ENCODE results near the gene ITPR1.

ITPR1 gene

GRCh38 chr3:4467522-4467867 lies 25.7 kb upstream of the ITPR1 start:
- peak overlapping the region; percentile 80 for H3K4me3 ChIP-seq
- in situ Hi-C loops (cut with MboI; ENCODE audit: low sequenced_read_pairs) = no loop called here
- peaks cover 3% of the 10 kb centered on the region; the same call in 1 of the 2 replicates for H3K4me1 ChIP-seq
- no peak for DNase-seq (ENCODE audit: low spot score in 2 of 2)
- no peaks in the 10 kb centered on the region for H3K27me3 ChIP-seq (ENCODE audit: low read depth)
- no peaks in the 10 kb centered on the region for H3K36me3 ChIP-seq (replicated peaks)
- H3K9me3 ChIP-seq = no peaks in the 10 kb centered on the region

GRCh38 chr3:4471907-4472306 lies 21.2 kb upstream of the ITPR1 start:
- in situ Hi-C loops (cut with MboI; ENCODE audit: low sequenced_read_pairs) = no loop called here
- H3K4me1 ChIP-seq = no peaks in the 10 kb centered on the region; the same call in 1 of the 2 replicates
- DNase-seq (ENCODE audit: low spot score in 2 of 2) = no peak
- H3K4me3 ChIP-seq = no peak overlapping the region
- H3K36me3 ChIP-seq (replicated peaks) = no peaks in the 10 kb centered on the region
- no peaks in the 10 kb centered on the region for H3K9me3 ChIP-seq
- H3K27me3 ChIP-seq (ENCODE audit: low read depth) = peaks cover 4% of the 10 kb centered on the region

- H3K27me3 ChIP-seq (ENCODE audit: low read depth) = peaks cover 4% of the 10 kb centered on the region
- in situ Hi-C loops (cut with MboI; ENCODE audit: low sequenced_read_pairs) = no loop called here
- H3K4me3 ChIP-seq = no peak overlapping the region
- no peak for DNase-seq (ENCODE audit: low spot score in 2 of 2)
- no peaks in the 10 kb centered on the region; the same call in 1 of the 2 replicates for H3K4me1 ChIP-seq
- H3K9me3 ChIP-seq = no peaks in the 10 kb centered on the region
- no peaks in the 10 kb centered on the region for H3K36me3 ChIP-seq (replicated peaks)
Observed at GRCh38 chr3:4472312-4472711, 20.8 kb upstream of the ITPR1 start.

- Histone ChIP-seq H3K27me3 (ENCODE audit: low read depth) (peaks cover 4% of the 10 kb centered on the region), H3K9me3 (no peaks in the 10 kb centered on the region), H3K4me1 (no peaks in the 10 kb centered on the region), H3K36me3 (replicated peaks) (no peaks in the 10 kb centered on the region), H3K4me3 (no peak overlapping the region)
- in situ Hi-C loops (cut with MboI; ENCODE audit: low sequenced_read_pairs) = no loop called here
- DNase-seq (ENCODE audit: low spot score in 2 of 2) = no peak
Observed at GRCh38 chr3:4472766-4473165, 20.4 kb upstream of the ITPR1 start.

GRCh38 chr3:4474683-4475490 lies 18.3 kb upstream of the ITPR1 start:
- H3K27me3 ChIP-seq (ENCODE audit: low read depth) = peaks cover 4% of the 10 kb centered on the region
- H3K36me3 ChIP-seq (replicated peaks) = no peaks in the 10 kb centered on the region
- no peak overlapping the region for H3K4me3 ChIP-seq
- in situ Hi-C loops (cut with MboI; ENCODE audit: low sequenced_read_pairs) = no loop called here
- H3K4me1 ChIP-seq = no peaks in the 10 kb centered on the region
- DNase-seq (ENCODE audit: low spot score in 2 of 2) = no peak
- no peaks in the 10 kb centered on the region for H3K9me3 ChIP-seq

- H3K9me3 ChIP-seq = no peaks in the 10 kb centered on the region
- no peak for DNase-seq (ENCODE audit: low spot score in 2 of 2)
- H3K27me3 ChIP-seq (ENCODE audit: low read depth) = peaks cover 4% of the 10 kb centered on the region
- in situ Hi-C loops (cut with MboI; ENCODE audit: low sequenced_read_pairs) = no loop called here
- no peak overlapping the region for H3K4me3 ChIP-seq
- H3K4me1 ChIP-seq = no peaks in the 10 kb centered on the region
- H3K36me3 ChIP-seq (replicated peaks) = no peaks in the 10 kb centered on the region
Observed at GRCh38 chr3:4475804-4476203, 17.3 kb upstream of the ITPR1 start.

- no peak for DNase-seq (ENCODE audit: low spot score in 2 of 2)
- no peaks in the 10 kb centered on the region for H3K4me1 ChIP-seq
- in situ Hi-C loops (cut with MboI; ENCODE audit: low sequenced_read_pairs) = no loop called here
Observed at GRCh38 chr3:4476496-4476895, 16.7 kb upstream of the ITPR1 start.

GRCh38 chr3:4478261-4478660 lies 14.9 kb upstream of the ITPR1 start:
- in situ Hi-C loops (cut with MboI; ENCODE audit: low sequenced_read_pairs) = no loop called here
- H3K4me1 ChIP-seq = no peaks in the 10 kb centered on the region
- H3K9me3 ChIP-seq = no peaks in the 10 kb centered on the region
- H3K36me3 ChIP-seq (replicated peaks) = no peaks in the 10 kb centered on the region
- DNase-seq (ENCODE audit: low spot score in 2 of 2) = no peak
- H3K27me3 ChIP-seq (ENCODE audit: low read depth) = peaks cover 4% of the 10 kb centered on the region; the same call in 1 of the 2 replicates
- H3K4me3 ChIP-seq = no peak overlapping the region

More at GRCh38 chr3:4476496-4476895, 16.7 kb upstream of the ITPR1 start:
- Histone ChIP-seq H3K36me3 (replicated peaks) (no peaks in the 10 kb centered on the region), H3K9me3 (no peaks in the 10 kb centered on the region), H3K4me3 (no peak overlapping the region), H3K27me3 (ENCODE audit: low read depth) (peaks cover 4% of the 10 kb centered on the region)

GRCh38 chr3:4491855-4492207 lies 1.3 kb upstream of the ITPR1 start:
- Histone ChIP-seq H3K36me3 (replicated peaks) (no peaks in the 10 kb centered on the region), H3K27me3 (ENCODE audit: low read depth) (peaks cover 5% of the 10 kb centered on the region)
- DNase-seq (ENCODE audit: low spot score in 2 of 2) = no peak

GRCh38 chr3:4492208-4493013 lies 737 bp upstream of the ITPR1 start:
- Histone ChIP-seq H3K9me3 (no peaks in the 10 kb centered on the region), H3K27me3 (ENCODE audit: low read depth) (peaks cover 5% of the 10 kb centered on the region), H3K4me1 (peaks cover 15% of the 10 kb centered on the region), H3K36me3 (replicated peaks) (no peaks in the 10 kb centered on the region), H3K4me3 (peak overlapping the region; percentile 65)
- peak; percentile 71 to 78 for DNase-seq (ENCODE audit: low spot score in 2 of 2)
- in situ Hi-C loops (cut with MboI; ENCODE audit: low sequenced_read_pairs) = no loop called here

More at GRCh38 chr3:4491855-4492207, 1.3 kb upstream of the ITPR1 start:
- Histone ChIP-seq H3K4me3 (peak overlapping the region; percentile 65), H3K9me3 (no peaks in the 10 kb centered on the region), H3K4me1 (peaks cover 18% of the 10 kb centered on the region)
- in situ Hi-C loops (cut with MboI; ENCODE audit: low sequenced_read_pairs) = no loop called here

GRCh38 chr3:4493941-4494894 lies 1.1 kb downstream of the ITPR1 start:
- peaks cover 5% of the 10 kb centered on the region; the same call in 1 of the 2 replicates for H3K27me3 ChIP-seq (ENCODE audit: low read depth)
- peaks cover 13% of the 10 kb centered on the region for H3K4me1 ChIP-seq
- no peaks in the 10 kb centered on the region for H3K36me3 ChIP-seq (replicated peaks)
- peak overlapping the region; percentile 65 for H3K4me3 ChIP-seq
- DNase-seq (ENCODE audit: low spot score in 2 of 2) = peak; percentile 9 to 56
- in situ Hi-C loops (cut with MboI; ENCODE audit: low sequenced_read_pairs) = no loop called here
- H3K9me3 ChIP-seq = no peaks in the 10 kb centered on the region

- Histone ChIP-seq H3K27me3 (ENCODE audit: low read depth) (peaks cover 5% of the 10 kb centered on the region; the same call in 1 of the 2 replicates), H3K36me3 (replicated peaks) (no peaks in the 10 kb centered on the region), H3K4me1 (peaks cover 13% of the 10 kb centered on the region), H3K4me3 (no peak overlapping the region; the same call in 1 of the 2 replicates), H3K9me3 (no peaks in the 10 kb centered on the region)
- DNase-seq (ENCODE audit: low spot score in 2 of 2) = no peak
- in situ Hi-C loops (cut with MboI; ENCODE audit: low sequenced_read_pairs) = no loop called here
Observed at GRCh38 chr3:4494895-4495264, 1.7 kb downstream of the ITPR1 start.

- in situ Hi-C loops (cut with MboI; ENCODE audit: low sequenced_read_pairs) = no loop called here
- H3K4me1 ChIP-seq = peaks cover 13% of the 10 kb centered on the region
Observed at GRCh38 chr3:4495294-4496086, 2.3 kb downstream of the ITPR1 start.

More at GRCh38 chr3:4495294-4496086, 2.3 kb downstream of the ITPR1 start:
- DNase-seq (ENCODE audit: low spot score in 2 of 2) = no peak
- Histone ChIP-seq H3K36me3 (replicated peaks) (no peaks in the 10 kb centered on the region), H3K9me3 (no peaks in the 10 kb centered on the region), H3K27me3 (ENCODE audit: low read depth) (peaks cover 5% of the 10 kb centered on the region; the same call in 1 of the 2 replicates), H3K4me3 (no peak overlapping the region)
